A673 (cell line): ENCODE data around the gene CFAP43. TPM values are rescaled to one million over a fixed set of nuclear protein-coding genes. Genes with fewer than 3 reads are reported as not detected.

Experiments
- BruUV-seq: library from RNA; stranded (reverse); fragments of 400-500 nt; replicated peaks from 2 replicates; lab custom pipeline; 2021; lab: Mats Ljungman, UMichigan
- CTCF ChIA-PET: fragments of 300-600 bp; sonication (Branson Sonifier 250); formaldehyde crosslinking; loops from one replicate; lab custom pipeline; 2022; ENCODE audit warnings: antibody characterized with exemption; lab: Charles Lee
- POLR2A ChIA-PET: fragments of 300-600 bp; sonication (Branson Sonifier 250); formaldehyde crosslinking; loops from one replicate; lab custom pipeline; 2022; ENCODE audit warnings: antibody characterized with exemption; ENCODE audit not compliant: low non-redundant PET; lab: Charles Lee
- DNase-seq: peaks from one replicate; pipeline ENCODE4 v3.0.0-alpha.2; 2015; ENCODE audit warnings: low spot score
- H3K27ac ChIP-seq: fragments of 200-600 bp; sonication (generic); 2 replicates; pipeline ENCODE4 v1.5.1; 2016; ENCODE audit warnings: mixed run types, low read depth, mild to moderate bottlenecking, mixed read lengths, antibody characterized with exemption, low read length; ENCODE audit not compliant: poor library complexity, severe bottlenecking
- H3K27me3 ChIP-seq: fragments of 200-600 bp; sonication (generic); replicated peaks from 2 replicates; pipeline ENCODE4 v1.6.1; 2017; ENCODE audit warnings: mixed run types, low read depth, mild to moderate bottlenecking, mixed read lengths, antibody characterized with exemption, low read length; ENCODE audit not compliant: insufficient read depth, poor library complexity
- H3K36me3 ChIP-seq: fragments of 200-600 bp; sonication (generic); 2 replicates; pipeline ENCODE4 v1.6.1; 2016; ENCODE audit warnings: mixed run types, mild to moderate bottlenecking, mixed read lengths, antibody characterized with exemption, low read length; ENCODE audit not compliant: insufficient read depth, poor library complexity, severe bottlenecking
- H3K4me1 ChIP-seq: fragments of 200-600 bp; sonication (generic); 2 replicates; pipeline ENCODE4 v1.6.1; 2017; ENCODE audit warnings: mixed run types, mild to moderate bottlenecking, mixed read lengths, antibody characterized with exemption, low read length; ENCODE audit not compliant: insufficient read depth, poor library complexity, severe bottlenecking
- H3K4me3 ChIP-seq: fragments of 200-600 bp; sonication (generic); 2 replicates; pipeline ENCODE4 v1.5.1; 2016; ENCODE audit warnings: low read depth, mixed run types, mild to moderate bottlenecking, mixed read lengths, low read length; ENCODE audit not compliant: poor library complexity, severe bottlenecking
- H3K9me3 ChIP-seq: fragments of 200-600 bp; sonication (generic); 2 replicates; pipeline ENCODE4 v1.6.1; 2016; ENCODE audit warnings: mixed run types, low read depth, mild to moderate bottlenecking, mixed read lengths, antibody characterized with exemption, low read length; ENCODE audit not compliant: poor library complexity, severe bottlenecking
- CTCF ChIP-seq: fragments of 300-800, 200-600 bp; sonication (generic); conservative IDR thresholded peaks from 2 replicates; pipeline ENCODE4 v1.5.1; 2017; ENCODE audit warnings: low read depth, mild to moderate bottlenecking, antibody characterized with exemption, low read length, moderate library complexity, mixed read lengths
- EZH2 ChIP-seq: fragments of 200-600 bp; sonication (generic); IDR thresholded peaks from 2 replicates; pipeline ENCODE4 v1.6.1; 2017; ENCODE audit warnings: borderline replicate concordance, low read depth, mild to moderate bottlenecking, mixed read lengths, antibody characterized with exemption, low read length; ENCODE audit not compliant: poor library complexity, severe bottlenecking
- intact Hi-C: fragments of 100-400 bp; cut with micrococcal nuclease; formaldehyde crosslinking; loops from one replicate; pipeline ENCODE4 v1.10.0; 2022; ENCODE audit not compliant: unreplicated experiment
- total RNA-seq: library from RNA; stranded (reverse); gene quantifications from 2 replicates; pipeline ENCODE4 v1.2.3, GENCODE V29; 2021

CFAP43 gene
- total RNA-seq, 1 experiment from 2014 or later, result 0.13 TPM

DNA sequence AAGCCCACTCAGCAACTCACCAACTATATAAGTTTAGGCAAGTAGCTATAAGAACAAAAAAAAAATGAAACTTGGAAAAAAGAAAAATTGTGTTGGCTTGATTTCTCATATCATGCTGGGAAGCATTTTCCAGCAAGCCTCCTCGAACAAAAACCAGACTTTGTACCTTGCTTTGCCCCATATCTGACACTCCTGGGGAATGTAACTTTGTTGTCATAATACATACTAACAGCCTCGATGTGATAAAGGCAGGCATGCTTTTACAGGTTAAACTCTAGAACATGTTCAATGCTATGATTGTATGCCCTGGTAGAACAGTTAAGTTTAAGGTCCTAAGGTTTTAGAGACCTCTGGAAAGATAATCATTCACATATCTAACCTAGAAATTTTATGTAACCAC lies 11.6 kb downstream of the CFAP43 start:
- BruUV-seq, result no TSS peak
- CTCF ChIA-PET, result no interaction called here
- intact Hi-C loops, result no loop called here

GRCh38 chr10:104218751-104219150 lies 13.4 kb downstream of the CFAP43 start:
- no TSS peak for BruUV-seq
- POLR2A ChIA-PET, result no interaction called here
- intact Hi-C loops, result no loop called here

More for the DNA sequence above, 11.6 kb downstream of the CFAP43 start:
- Histone ChIP-seq H3K4me1 (no peaks in the 10 kb centered on the region), H3K27ac (no peak overlapping the region), H3K36me3 (no peaks in the 10 kb centered on the region), H3K9me3 (no peaks in the 10 kb centered on the region), H3K4me3 (no peak overlapping the region), H3K27me3 (peaks cover 31% of the 10 kb centered on the region)
- no peak for TF ChIP-seq EZH2
- TF ChIP-seq CTCF, result no peak
- no peak for DNase-seq
- POLR2A ChIA-PET, result no interaction called here

GRCh38 chr10:104216631-104217030 lies 15.5 kb downstream of the CFAP43 start:
- BruUV-seq, result no TSS peak
- CTCF ChIA-PET, result no interaction called here
- Histone ChIP-seq H3K9me3 (no peaks in the 10 kb centered on the region), H3K36me3 (no peaks in the 10 kb centered on the region), H3K27ac (no peak overlapping the region), H3K4me1 (no peaks in the 10 kb centered on the region), H3K4me3 (no peak overlapping the region), H3K27me3 (peaks cover 18% of the 10 kb centered on the region)
- intact Hi-C loops, result no loop called here
- TF ChIP-seq EZH2 (no peak), CTCF (no peak)
- DNase-seq, result no peak
- POLR2A ChIA-PET, result no interaction called here

More at GRCh38 chr10:104218751-104219150, 13.4 kb downstream of the CFAP43 start:
- Histone ChIP-seq H3K4me3 (no peak overlapping the region), H3K27ac (no peak overlapping the region), H3K4me1 (no peaks in the 10 kb centered on the region), H3K36me3 (no peaks in the 10 kb centered on the region), H3K27me3 (peaks cover 23% of the 10 kb centered on the region), H3K9me3 (no peaks in the 10 kb centered on the region)
- DNase-seq, result no peak
- no peak for TF ChIP-seq CTCF
- TF ChIP-seq EZH2, result no peak
- CTCF ChIA-PET, result interaction anchor here (0.6 kb wide), 1 partner anchor 562 kb away, joined by 3 read pairs; no protein-coding TSS in a partner anchor
